AG04450 (cell line): Measurements from ENCODE around the gene GPR4. TPM values are rescaled to one million over a fixed set of nuclear protein-coding genes. Genes with fewer than 3 reads are reported as not detected.
A peak's percentile ranks its signal among the peaks of the same experiment; 100 is the strongest.

Experiments used
- CTCF ChIA-PET: fragments of 300-600, 350-600 bp; formaldehyde crosslinking; extraction: SDS; loops from one replicate; lab custom pipeline; 2022; ENCODE audit warnings: antibody characterized with exemption, inconsistent platforms; lab: Charles Lee
- POLR2A ChIA-PET: fragments of 350-600 bp; formaldehyde crosslinking; extraction: SDS; loops from one replicate; lab custom pipeline; 2021; ENCODE audit warnings: antibody characterized with exemption, inconsistent platforms; lab: Yijun Ruan, JAX
- DNase-seq: peaks from one replicate; pipeline ENCODE4 v3.0.0-alpha.2; 2011; ENCODE audit warnings: low read depth, low spot score
- H3K27ac ChIP-seq: one replicate; pipeline ENCODE4 v1.5.1; 2012; ENCODE audit warnings: low read depth, low read length, control low read depth
- H3K27me3 ChIP-seq: one replicate; pipeline ENCODE4 v1.6.0; 2012; ENCODE audit warnings: low read length; ENCODE audit not compliant: control insufficient read depth, insufficient read depth
- H3K4me3 ChIP-seq: 2 replicates; pipeline ENCODE4 v1.5.1; 2011; ENCODE audit warnings: mild to moderate bottlenecking, low read depth, low read length, control low read depth
- H3K9me3 ChIP-seq: 2 replicates; pipeline ENCODE4 v1.5.1; 2012; ENCODE audit warnings: low read length; ENCODE audit not compliant: control insufficient read depth, insufficient read depth
- polyA plus RNA-seq: library from polyadenylated mRNA; depleted of rRNA; stranded (reverse); fragments of >200 nt; gene quantifications from 2 replicates; pipeline ENCODE4 v1.2.3, GENCODE V29; 2011
- TF ChIP-seq, protein P1 (sequence below): IDR thresholded peaks from 2 replicates; pipeline ENCODE4 v1.5.1; 2011; ENCODE audit warnings: low read depth, low read length, control low read depth, inconsistent platforms

Gene GPR4
- polyA plus RNA-seq, 1 experiment: not detected

- peak within 1 kb of the TSS; percentile 92 for H3K4me3 ChIP-seq
- peak within 1 kb of the TSS; percentile 97 for H3K27ac ChIP-seq
- H3K27me3 ChIP-seq: no peaks in the 10 kb centered on the region
- POLR2A ChIA-PET: interaction anchor here (1.1 to 1.4 kb wide), 3 partner anchors 29 to 57 kb away, joined by 3 to 11 read pairs (median 3); no protein-coding TSS in a partner anchor
- DNase-seq: peak; percentile 100
- CTCF ChIA-PET: interaction anchor here (0.6 kb wide), 1 partner anchor 58 kb away, joined by 3 read pairs; no protein-coding TSS in a partner anchor
- TF ChIP-seq, protein P1, sequence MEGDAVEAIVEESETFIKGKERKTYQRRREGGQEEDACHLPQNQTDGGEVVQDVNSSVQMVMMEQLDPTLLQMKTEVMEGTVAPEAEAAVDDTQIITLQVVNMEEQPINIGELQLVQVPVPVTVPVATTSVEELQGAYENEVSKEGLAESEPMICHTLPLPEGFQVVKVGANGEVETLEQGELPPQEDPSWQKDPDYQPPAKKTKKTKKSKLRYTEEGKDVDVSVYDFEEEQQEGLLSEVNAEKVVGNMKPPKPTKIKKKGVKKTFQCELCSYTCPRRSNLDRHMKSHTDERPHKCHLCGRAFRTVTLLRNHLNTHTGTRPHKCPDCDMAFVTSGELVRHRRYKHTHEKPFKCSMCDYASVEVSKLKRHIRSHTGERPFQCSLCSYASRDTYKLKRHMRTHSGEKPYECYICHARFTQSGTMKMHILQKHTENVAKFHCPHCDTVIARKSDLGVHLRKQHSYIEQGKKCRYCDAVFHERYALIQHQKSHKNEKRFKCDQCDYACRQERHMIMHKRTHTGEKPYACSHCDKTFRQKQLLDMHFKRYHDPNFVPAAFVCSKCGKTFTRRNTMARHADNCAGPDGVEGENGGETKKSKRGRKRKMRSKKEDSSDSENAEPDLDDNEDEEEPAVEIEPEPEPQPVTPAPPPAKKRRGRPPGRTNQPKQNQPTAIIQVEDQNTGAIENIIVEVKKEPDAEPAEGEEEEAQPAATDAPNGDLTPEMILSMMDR: no peak
- no peaks in the 10 kb centered on the region for H3K9me3 ChIP-seq
Measured at GRCh38 chr19:45584332-45585157, 17.5 kb downstream of the GPR4 start, which contains the start of gene OPA3. Gene OPA3, minus strand, starts transcription at chr19:45584802. Its CDS starts 38 bp downstream, at chr19:45584764.

DNA sequence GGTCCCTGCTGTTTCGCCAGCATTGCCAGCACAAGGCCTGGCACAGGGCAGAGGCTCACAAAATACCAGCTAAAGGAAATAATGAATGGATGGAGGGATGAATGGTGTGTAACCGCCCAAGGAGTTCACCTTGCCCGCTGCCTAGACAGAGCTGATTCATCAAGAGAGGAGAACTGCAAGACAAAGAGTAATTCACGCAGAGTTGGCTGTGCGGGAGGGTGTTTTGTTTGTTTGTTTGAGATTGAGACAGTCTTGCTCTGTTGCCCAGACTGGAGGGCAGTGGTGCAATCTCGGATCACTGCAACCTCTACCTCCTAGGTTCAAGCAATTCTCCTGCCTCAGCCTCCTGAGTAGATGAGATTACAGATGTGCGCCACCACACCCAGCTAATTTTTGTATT is 20.4 kb downstream of the GPR4 start:
- ChIA-PET CTCF (no interaction called here), POLR2A (no interaction called here)
- TF ChIP-seq, protein P1: no peak
- H3K9me3 ChIP-seq: no peaks in the 10 kb centered on the region
- DNase-seq: no peak
- no peak overlapping the region for H3K4me3 ChIP-seq
- H3K27me3 ChIP-seq: no peaks in the 10 kb centered on the region
- no peak overlapping the region for H3K27ac ChIP-seq

GRCh38 chr19:45578861-45579260 is 23.2 kb downstream of the GPR4 start:
- no peak overlapping the region for H3K4me3 ChIP-seq
- H3K27me3 ChIP-seq: no peaks in the 10 kb centered on the region
- H3K27ac ChIP-seq: peak overlapping the region; percentile 21
- H3K9me3 ChIP-seq: no peaks in the 10 kb centered on the region
- ChIA-PET CTCF (no interaction called here), POLR2A (no interaction called here)
- no peak for DNase-seq
- TF ChIP-seq, protein P1: no peak

DNA sequence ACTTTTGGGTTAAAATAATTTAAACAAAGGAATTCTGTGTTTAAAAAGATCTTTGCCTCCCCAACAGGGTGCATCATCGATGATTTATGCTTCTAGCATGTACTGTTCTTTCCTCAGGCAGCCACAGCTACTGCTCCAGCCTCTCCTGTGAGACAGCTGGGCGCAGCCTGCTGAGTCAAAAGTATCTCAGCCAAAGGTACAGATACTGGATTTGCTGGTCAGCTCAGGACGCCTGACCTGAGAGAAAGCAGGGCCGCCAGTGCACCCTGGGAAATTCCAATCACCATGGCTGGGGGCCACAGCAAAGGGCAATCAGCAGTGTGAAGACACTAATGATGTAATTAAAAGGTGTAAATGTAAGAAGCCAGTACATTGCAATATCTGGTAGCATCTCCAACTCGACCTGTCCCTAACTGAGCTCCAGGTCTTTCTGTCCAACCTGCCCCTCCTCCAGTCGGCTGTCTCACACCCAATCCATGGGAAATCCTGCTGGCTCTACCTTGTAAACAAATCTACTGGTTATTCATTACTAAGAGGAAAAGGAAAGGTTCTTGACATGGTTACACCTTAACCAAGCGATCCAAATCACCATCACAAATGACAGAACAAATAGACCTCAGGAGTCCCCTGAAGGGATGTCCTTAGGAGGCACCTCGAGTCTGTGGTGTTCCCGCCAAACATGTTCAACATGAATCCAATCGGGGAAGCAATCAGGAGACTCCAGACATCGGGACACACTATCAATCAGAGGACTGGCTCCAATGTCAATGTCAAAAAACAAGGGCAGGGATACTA is 24.7 kb downstream of the GPR4 start:
- ChIA-PET CTCF (interaction anchor here (1.4 kb wide), 1 partner anchor 19 kb away, joined by 4 read pairs; no protein-coding TSS in a partner anchor), POLR2A (interaction anchor here (0.5 to 1.8 kb wide), 4 partner anchors 25 to 69 kb away, joined by 3 to 6 read pairs (median 4); no protein-coding TSS in a partner anchor)
- H3K27ac ChIP-seq: peak overlapping the region; percentile 95
- peak; percentile 80 for DNase-seq
- TF ChIP-seq, protein P1: no peak
- H3K9me3 ChIP-seq: no peaks in the 10 kb centered on the region
- H3K4me3 ChIP-seq: no peak overlapping the region; the same call in 1 of the 2 replicates
- no peaks in the 10 kb centered on the region for H3K27me3 ChIP-seq
